H1 (cell line): ENCODE results near the gene TENT5A. TPM values are rescaled to one million over a fixed set of nuclear protein-coding genes. Genes with fewer than 3 reads are reported as not detected.

Source experiments
- CTCF ChIA-PET: fragments of 300-600 bp; sonication (Branson Sonifier 250); formaldehyde crosslinking; loops from one replicate; lab custom pipeline; 2021; ENCODE audit not compliant: partially characterized antibody; lab: Charles Lee
- POLR2A ChIA-PET: fragments of 300-600 bp; sonication (Branson Sonifier 250); formaldehyde crosslinking; loops from one replicate; lab custom pipeline; 2021; ENCODE audit warnings: inconsistent platforms; ENCODE audit not compliant: partially characterized antibody; lab: Charles Lee
- DNase-seq, 2 experiments: peaks; one replicate each; pipeline versions ENCODE4 v3.0.0 to v3.0.0-alpha.2; 2010 to 2022; ENCODE audit warnings: low spot score in 2 of 2, low read depth in 1 of 2, mixed read lengths in 1 of 2
- FAIRE-seq: peaks from 2 replicates; lab custom pipeline; 2011; peaks lifted over from hg19 to GRCh38; lab: Jason Lieb, UNC
- H2AFZ ChIP-seq: 2 replicates; pipeline ENCODE4 v1.8.1; 2012; ENCODE audit warnings: low read length, inconsistent platforms
- H2AK5ac ChIP-seq: 2 replicates; pipeline ENCODE4 v1.6.1; 2013; ENCODE audit warnings: low read depth, low read length
- H2BK120ac ChIP-seq: replicated peaks from 2 replicates; pipeline ENCODE3; 2013; ENCODE audit warnings: low read depth, low read length, inconsistent platforms
- H2BK12ac ChIP-seq: 2 replicates; pipeline ENCODE4 v1.6.1; 2013; ENCODE audit warnings: low read depth, low read length
- H2BK15ac ChIP-seq: 2 replicates; pipeline ENCODE4 v1.6.1; 2013; ENCODE audit warnings: low read length
- H2BK20ac ChIP-seq: 2 replicates; pipeline ENCODE4 v1.6.1; 2013; ENCODE audit warnings: low read length
- H2BK5ac ChIP-seq: 2 replicates; pipeline ENCODE4 v1.6.1; 2013; ENCODE audit warnings: low read depth, low read length
- H3K14ac ChIP-seq: 2 replicates; pipeline ENCODE4 v1.6.1; 2013; ENCODE audit warnings: inconsistent platforms; ENCODE audit not compliant: insufficient read length
- H3K18ac ChIP-seq: 2 replicates; pipeline ENCODE4 v1.6.1; 2013; ENCODE audit warnings: low read length; ENCODE audit errors: extremely low read depth
- H3K23ac ChIP-seq: 2 replicates; pipeline ENCODE4 v1.6.1; 2013; ENCODE audit warnings: inconsistent platforms; ENCODE audit not compliant: insufficient read length
- H3K23me2 ChIP-seq: 2 replicates; pipeline ENCODE4 v1.6.1; 2013; ENCODE audit warnings: low read depth, low read length
- H3K27ac ChIP-seq: 2 replicates; pipeline ENCODE4 v1.6.1; 2011; ENCODE audit warnings: low read depth, low read length, inconsistent platforms
- H3K27me3 ChIP-seq, 4 experiments: replicated peaks in 1 of 4; 1 replicate in 1 of 4; 2 replicates in 3 of 4; pipeline versions ENCODE4 v1.6.1 to v1.8.1; 2011 to 2013; ENCODE audit warnings: low read length in 3 of 4, mild to moderate bottlenecking in 3 of 4, inconsistent platforms in 2 of 4, mixed read lengths in 2 of 4, moderate library complexity in 1 of 4; ENCODE audit not compliant: control insufficient read depth in 3 of 4, insufficient read depth in 3 of 4; ENCODE audit errors: extremely low read depth in 1 of 4
- H3K36me3 ChIP-seq, 4 experiments: 2 replicates each; pipeline versions ENCODE4 v1.6.1 to v1.8.1; 2011 to 2013; ENCODE audit warnings: mild to moderate bottlenecking in 4 of 4, low read length in 3 of 4, moderate library complexity in 2 of 4, control low read depth in 1 of 4, inconsistent platforms in 1 of 4; ENCODE audit not compliant: insufficient read depth in 4 of 4, control insufficient read depth in 2 of 4
- H3K4ac ChIP-seq: replicated peaks from 2 replicates; pipeline ENCODE3; 2013; ENCODE audit warnings: low read length, low read depth, mixed read lengths, inconsistent platforms; ENCODE audit not compliant: insufficient read length
- H3K4me1 ChIP-seq, 4 experiments: replicated peaks in 1 of 4; 1 replicate in 1 of 4; 2 replicates in 3 of 4; pipeline versions ENCODE4 v1.6.1 to v1.8.1; 2011 to 2013; ENCODE audit warnings: low read length in 3 of 4, inconsistent platforms in 2 of 4, mixed read lengths in 1 of 4; ENCODE audit not compliant: insufficient read depth in 4 of 4, control insufficient read depth in 3 of 4
- H3K4me2 ChIP-seq, 2 experiments: 2 replicates each; pipeline versions ENCODE4 v1.6.1 to v1.8.1; 2011 to 2013; ENCODE audit warnings: low read depth in 2 of 2, low read length in 2 of 2, control low read depth in 1 of 2, inconsistent platforms in 1 of 2, mild to moderate bottlenecking in 1 of 2; ENCODE audit not compliant: insufficient read depth in 1 of 2
- H3K4me3 ChIP-seq, 4 experiments: fragments of 200-600, 300-600 bp in 1 of 4; sonication (generic), shearing (Covaris generic), sonication (Bioruptor Twin) in 1 of 4; 2 replicates each; pipeline versions ENCODE4 v1.5.1 to v1.8.1; 2011 to 2016; ENCODE audit warnings: low read length in 4 of 4, low read depth in 3 of 4, control low read depth in 2 of 4, inconsistent platforms in 2 of 4, mild to moderate bottlenecking in 2 of 4, mixed read lengths in 1 of 4, moderate library complexity in 1 of 4; ENCODE audit not compliant: insufficient read depth in 2 of 4; ENCODE audit errors: extremely low read depth in 1 of 4
- H3K56ac ChIP-seq: replicated peaks from 2 replicates; pipeline ENCODE3; 2013; ENCODE audit warnings: low read depth, mild to moderate bottlenecking, mixed read lengths, low read length, inconsistent platforms; ENCODE audit not compliant: insufficient read length
- H3K79me1 ChIP-seq: 2 replicates; pipeline ENCODE4 v1.6.1; 2013; ENCODE audit warnings: low read depth, low read length, control low read depth
- H3K79me2 ChIP-seq, 2 experiments: 2 replicates each; pipeline versions ENCODE4 v1.6.1 to v1.8.1; 2012 to 2013; ENCODE audit warnings: low read length in 2 of 2, mild to moderate bottlenecking in 2 of 2, inconsistent platforms in 1 of 2; ENCODE audit not compliant: insufficient read depth in 2 of 2, control insufficient read depth in 1 of 2
- H3K9ac ChIP-seq, 4 experiments: replicated peaks in 1 of 4; 1 replicate in 1 of 4; 2 replicates in 3 of 4; pipeline versions ENCODE4 v1.6.1 to v1.8.1; 2011 to 2013; ENCODE audit warnings: low read depth in 3 of 4, low read length in 3 of 4, control low read depth in 2 of 4, mild to moderate bottlenecking in 2 of 4, moderate library complexity in 2 of 4, inconsistent platforms in 1 of 4; ENCODE audit errors: extremely low read depth in 1 of 4
- H3K9me3 ChIP-seq, 2 experiments: 2 replicates each; pipeline versions ENCODE4 v1.6.1 to v1.8.1; 2012 to 2013; ENCODE audit warnings: mild to moderate bottlenecking in 2 of 2, moderate library complexity in 2 of 2, control low read depth in 1 of 2, inconsistent platforms in 1 of 2, low read depth in 1 of 2, low read length in 1 of 2, mixed read lengths in 1 of 2; ENCODE audit not compliant: insufficient read depth in 2 of 2
- H4K20me1 ChIP-seq, 2 experiments: replicated peaks in 1 of 2; 2 replicates each; pipeline versions ENCODE3 to v1.8.1; 2011 to 2013; ENCODE audit warnings: inconsistent platforms in 2 of 2, low read length in 2 of 2, mild to moderate bottlenecking in 1 of 2; ENCODE audit not compliant: insufficient read depth in 2 of 2, control insufficient read depth in 1 of 2
- H4K5ac ChIP-seq: 2 replicates; pipeline ENCODE4 v1.6.1; 2013; ENCODE audit warnings: low read length, low read depth, mixed read lengths, inconsistent platforms; ENCODE audit not compliant: insufficient read length
- H4K8ac ChIP-seq: 2 replicates; pipeline ENCODE4 v1.8.0; 2013; ENCODE audit warnings: mild to moderate bottlenecking, moderate library complexity, low read length, inconsistent platforms; ENCODE audit not compliant: insufficient read depth; ENCODE audit errors: extremely low read depth
- H4K91ac ChIP-seq: replicated peaks from 2 replicates; pipeline ENCODE3; 2013; ENCODE audit warnings: low read length, mixed read lengths, inconsistent platforms; ENCODE audit not compliant: insufficient read length
- SIN3A ChIP-seq, 2 experiments: IDR thresholded peaks in 1 of 2; conservative IDR thresholded peaks in 1 of 2; 2 replicates each; pipeline ENCODE4 v1.6.1; 2011 to 2012; ENCODE audit warnings: low read length in 2 of 2, improper control_type of control experiment in 1 of 2, low read depth in 1 of 2, mild to moderate bottlenecking in 1 of 2
- SIRT6 ChIP-seq: IDR thresholded peaks from one replicate; pipeline ENCODE4 v1.7.1; 2012; ENCODE audit warnings: low read length, inconsistent platforms
- ZNF274 ChIP-seq: IDR thresholded peaks from 2 replicates; pipeline ENCODE4 v1.7.0; 2012; ENCODE audit warnings: low read length, borderline replicate concordance; ENCODE audit errors: extremely low read depth
- WGBS, 2 experiments: shearing (Covaris generic) in 1 of 2; methylation state at CpG; one replicate each; pipeline versions ENCODE4 v1.1.6 to v1.1.7; 2013 to 2015; ENCODE audit warnings: low lambda C conversion rate in 2 of 2, mixed read lengths in 2 of 2, inconsistent platforms in 1 of 2, low coverage in 1 of 2, missing lambda C conversion rate in 1 of 2; ENCODE audit not compliant: insufficient replicate concordance in 2 of 2, insufficient coverage in 1 of 2, insufficient read length in 1 of 2; ENCODE audit errors: extremely low coverage in 1 of 2, missing lambda C conversion rate in 1 of 2; 5-methylcytosine and 5-hydroxymethylcytosine counted together
- polyA plus RNA-seq, 7 experiments: library from polyadenylated mRNA; depleted of rRNA in 3 of 7; stranded (reverse) in 5 of 7; unstranded in 2 of 7; fragments of >200 nt in 5 of 7; fragments of 200-250 nt in 2 of 7; gene quantifications; 1 replicate in 5 of 7; 2 replicates in 1 of 7; 4 replicates in 1 of 7; pipeline versions ENCODE4 v1.2.1 to v1.2.3, GENCODE V29; 2011 to 2013; ENCODE audit warnings: missing spikeins in 2 of 7, mixed read lengths in 2 of 7
- total RNA-seq: library from RNA; stranded (reverse); fragmentation: NEBNext Ultra II Directional; extraction: Animal tissue kit (Norgen Biotek cat#: 25700); gene quantifications from 2 replicates; pipeline ENCODE4 v1.2.1, GENCODE V29; 2021
- TF ChIP-seq, protein P1 (sequence below): IDR thresholded peaks from 2 replicates; pipeline ENCODE4 v1.6.1; 2011; ENCODE audit warnings: low read depth, mild to moderate bottlenecking, low read length; ENCODE audit not compliant: insufficient read depth

Gene TENT5A
- total and polyA plus RNA-seq, 2 of the 8 experiments (the other 6 are each of a cell fraction or from before 2014, with no cell fraction given), result 0.91 to 2.9 TPM

DNA sequence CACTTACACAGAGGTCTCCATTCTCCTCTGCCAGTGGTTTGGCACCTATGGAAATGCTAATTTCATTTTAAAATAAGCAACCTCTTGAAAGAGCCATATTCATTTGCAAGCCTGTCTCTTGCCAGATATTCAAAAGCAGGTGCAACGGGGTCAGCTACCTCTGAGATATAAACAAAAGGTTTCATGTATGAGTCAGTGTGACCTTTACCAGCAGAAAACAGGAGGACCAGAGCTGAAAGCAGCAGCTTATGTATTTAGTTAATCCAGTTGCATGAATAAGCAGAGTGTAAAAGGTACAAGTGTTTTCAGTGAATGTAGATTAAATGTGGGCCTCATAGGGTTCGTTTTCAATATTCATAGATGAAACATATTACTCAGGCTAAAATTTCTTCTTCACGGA, 56.0 kb downstream of the TENT5A start:
- no peak overlapping the region for H4K8ac ChIP-seq
- H3K4me1 ChIP-seq, result peaks cover 0 to 7% (median 1%) of the 10 kb centered on the region in 4 experiments; a peak in 2 of 7 replicates
- no peak for DNase-seq
- no peak overlapping the region for H2BK15ac ChIP-seq
- H2BK5ac ChIP-seq, result no peak overlapping the region
- no peak overlapping the region for H3K14ac ChIP-seq
- H4K5ac ChIP-seq, result no peak overlapping the region
- H3K4ac ChIP-seq, result no peak overlapping the region
- FAIRE-seq, result no peak
- no peak overlapping the region for H2AFZ ChIP-seq
- no peak overlapping the region for H3K9ac ChIP-seq
- TF ChIP-seq, protein P1, sequence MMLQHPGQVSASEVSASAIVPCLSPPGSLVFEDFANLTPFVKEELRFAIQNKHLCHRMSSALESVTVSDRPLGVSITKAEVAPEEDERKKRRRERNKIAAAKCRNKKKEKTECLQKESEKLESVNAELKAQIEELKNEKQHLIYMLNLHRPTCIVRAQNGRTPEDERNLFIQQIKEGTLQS, result no peak
- TF ChIP-seq ZNF274 (no peak), SIN3A (conservative IDR thresholded peaks at IDR 0.05 in 1 of 2, IDR thresholded peaks at IDR 0.05 in 1 of 2; ENCODE audit: low read depth in 1 of 2, low read length in 2 of 2) (no peak), SIRT6 (no peak)
- no peaks in the 10 kb centered on the region for H3K36me3 ChIP-seq
- no peaks in the 10 kb centered on the region for H4K20me1 ChIP-seq
- no peaks in the 10 kb centered on the region for H3K79me2 ChIP-seq
- no peaks in the 10 kb centered on the region for H3K23me2 ChIP-seq
- WGBS, 2 experiments, result 51% methylated on average over 3 of the region's 3 CpGs; no CpG with 5 or more reads in 1 of the 2 experiments
- no peak overlapping the region for H3K27ac ChIP-seq
- H2BK20ac ChIP-seq, result no peak overlapping the region
- H2BK120ac ChIP-seq, result no peak overlapping the region
- ChIA-PET CTCF (interaction anchor here (1.1 kb wide), 1 partner anchor 37 kb away, joined by 4 read pairs; no protein-coding TSS in a partner anchor), POLR2A (no interaction called here)
- no peak overlapping the region for H3K23ac ChIP-seq
- H3K9me3 ChIP-seq, result no peaks in the 10 kb centered on the region
- no peaks in the 10 kb centered on the region for H3K27me3 ChIP-seq
- H2AK5ac ChIP-seq, result no peak overlapping the region
- no peak overlapping the region for H4K91ac ChIP-seq
- H3K4me3 ChIP-seq, result peak overlapping the region in 1 of 4 experiments; percentile 22; a peak in 1 of 8 replicates
- H3K56ac ChIP-seq, result no peak overlapping the region
- peak overlapping the region in 1 of 2 experiments; percentile 41; a peak in 1 of 4 replicates for H3K4me2 ChIP-seq
- no peak overlapping the region for H2BK12ac ChIP-seq
- H3K18ac ChIP-seq, result no peak overlapping the region
- H3K79me1 ChIP-seq, result no peaks in the 10 kb centered on the region
